ENCODE results near the gene STON2.

Gene STON2, protein sequence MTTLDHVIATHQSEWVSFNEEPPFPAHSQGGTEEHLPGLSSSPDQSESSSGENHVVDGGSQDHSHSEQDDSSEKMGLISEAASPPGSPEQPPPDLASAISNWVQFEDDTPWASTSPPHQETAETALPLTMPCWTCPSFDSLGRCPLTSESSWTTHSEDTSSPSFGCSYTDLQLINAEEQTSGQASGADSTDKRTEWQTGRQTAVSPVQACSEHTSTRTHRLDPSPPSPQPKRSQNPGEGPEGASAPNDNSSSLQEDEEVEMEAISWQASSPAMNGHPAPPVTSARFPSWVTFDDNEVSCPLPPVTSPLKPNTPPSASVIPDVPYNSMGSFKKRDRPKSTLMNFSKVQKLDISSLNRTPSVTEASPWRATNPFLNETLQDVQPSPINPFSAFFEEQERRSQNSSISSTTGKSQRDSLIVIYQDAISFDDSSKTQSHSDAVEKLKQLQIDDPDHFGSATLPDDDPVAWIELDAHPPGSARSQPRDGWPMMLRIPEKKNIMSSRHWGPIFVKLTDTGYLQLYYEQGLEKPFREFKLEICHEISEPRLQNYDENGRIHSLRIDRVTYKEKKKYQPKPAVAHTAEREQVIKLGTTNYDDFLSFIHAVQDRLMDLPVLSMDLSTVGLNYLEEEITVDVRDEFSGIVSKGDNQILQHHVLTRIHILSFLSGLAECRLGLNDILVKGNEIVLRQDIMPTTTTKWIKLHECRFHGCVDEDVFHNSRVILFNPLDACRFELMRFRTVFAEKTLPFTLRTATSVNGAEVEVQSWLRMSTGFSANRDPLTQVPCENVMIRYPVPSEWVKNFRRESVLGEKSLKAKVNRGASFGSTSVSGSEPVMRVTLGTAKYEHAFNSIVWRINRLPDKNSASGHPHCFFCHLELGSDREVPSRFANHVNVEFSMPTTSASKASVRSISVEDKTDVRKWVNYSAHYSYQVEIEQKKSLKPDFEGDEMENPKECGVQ

DNA sequence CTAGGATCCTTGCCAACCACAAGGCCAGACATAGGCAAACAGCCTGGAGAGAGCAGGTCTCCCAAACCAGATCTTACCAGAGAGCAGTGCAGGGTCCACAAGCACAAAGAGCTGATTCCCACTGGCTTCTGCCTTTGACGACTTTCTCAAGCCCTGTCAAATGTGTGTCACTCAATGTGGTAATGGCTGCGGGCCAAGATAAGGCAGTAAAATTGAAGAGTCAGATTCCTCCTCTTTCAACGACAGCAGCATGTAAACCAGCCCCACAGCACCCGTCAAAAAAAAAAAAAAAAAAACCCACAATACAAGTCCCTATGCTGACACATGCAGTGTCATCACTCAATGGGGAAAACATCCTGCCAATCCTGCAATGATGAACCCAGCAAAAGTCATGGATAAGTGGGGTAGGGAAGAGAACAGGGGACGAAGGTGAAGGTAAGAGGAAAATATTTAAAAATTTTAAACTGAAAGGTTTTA is at the start of gene STON2:
Gene STON2, minus strand, starts transcription at position 123 of the 477 bp plus-strand sequence. CDS start 1,942 bp downstream, outside the sequence.
- peaks cover 2% of the 10 kb centered on the region for H3K36me3 Mint-ChIP-seq (ENCODE audit: insufficient read depth)
- H3K4me3 Mint-ChIP-seq: no peak within 1 kb of the TSS
- H3K27me3 Mint-ChIP-seq: peaks cover 30% of the 10 kb centered on the region
- H3K27ac Mint-ChIP-seq (ENCODE audit: low read depth): no peak within 1 kb of the TSS
- no peaks in the 10 kb centered on the region for H3K4me1 Mint-ChIP-seq
- H3K9me3 Mint-ChIP-seq: no peaks in the 10 kb centered on the region
- ATAC-seq (replicated peaks; ENCODE audit: extremely low read depth, poor library complexity, severe bottlenecking): no peak
- no peak for DNase-seq (ENCODE audit: low spot score in 2 of 2)

DNA sequence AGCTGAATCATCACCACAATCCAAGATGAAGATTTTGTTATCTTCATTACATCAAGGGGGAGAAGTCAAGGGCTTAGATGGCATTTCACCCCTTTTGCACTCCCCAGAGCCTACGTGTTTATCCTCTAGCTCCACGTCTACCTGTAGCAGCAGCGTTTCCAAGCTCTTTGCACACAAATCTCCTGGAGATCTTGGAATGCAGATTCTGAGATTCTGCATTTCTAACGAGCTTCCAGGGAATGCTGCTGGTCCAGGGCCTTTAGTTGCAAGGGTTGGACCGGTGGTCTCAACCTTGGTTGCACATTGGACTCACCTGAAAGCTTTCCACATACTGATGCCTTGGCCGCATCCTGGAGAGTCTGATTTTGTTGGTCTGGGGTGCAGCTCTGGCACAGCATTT is 49.5 kb upstream of the STON2 start:
- Mint-ChIP-seq H3K27ac (ENCODE audit: low read depth) (no peak overlapping the region), H3K9me3 (no peaks in the 10 kb centered on the region), H3K4me1 (no peaks in the 10 kb centered on the region), H3K4me3 (no peak overlapping the region), H3K27me3 (peaks cover 45% of the 10 kb centered on the region), H3K36me3 (ENCODE audit: insufficient read depth) (no peaks in the 10 kb centered on the region)
- no peak for ATAC-seq (replicated peaks; ENCODE audit: extremely low read depth, poor library complexity, severe bottlenecking)
- no peak for DNase-seq (ENCODE audit: low spot score in 2 of 2)

DNA sequence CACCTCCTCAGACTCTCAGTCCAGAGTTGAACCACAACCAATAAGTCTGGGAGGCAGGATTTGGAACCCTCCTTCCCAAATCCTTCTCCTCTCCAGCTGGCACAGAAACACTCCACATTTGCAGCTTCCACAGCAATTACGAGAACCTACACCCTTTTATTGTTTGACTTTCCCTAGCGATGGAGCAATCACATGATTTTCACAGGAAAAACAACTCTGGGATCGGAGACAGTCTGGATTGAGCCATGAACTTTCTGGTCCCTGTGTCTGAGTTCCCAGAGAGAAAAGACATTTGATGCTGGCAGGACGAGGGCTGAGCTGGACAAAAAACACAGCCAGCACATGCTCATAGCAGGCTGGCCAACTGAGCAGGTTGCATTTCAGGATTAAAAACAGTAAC is 49.0 kb upstream of the STON2 start:
- Mint-ChIP-seq H3K27ac (ENCODE audit: low read depth) (no peak overlapping the region), H3K4me1 (no peaks in the 10 kb centered on the region), H3K27me3 (peaks cover 49% of the 10 kb centered on the region), H3K9me3 (no peaks in the 10 kb centered on the region), H3K36me3 (ENCODE audit: insufficient read depth) (no peaks in the 10 kb centered on the region), H3K4me3 (no peak overlapping the region)
- no peak for DNase-seq (ENCODE audit: low spot score in 2 of 2)
- no peak for ATAC-seq (replicated peaks; ENCODE audit: extremely low read depth, poor library complexity, severe bottlenecking)

DNA sequence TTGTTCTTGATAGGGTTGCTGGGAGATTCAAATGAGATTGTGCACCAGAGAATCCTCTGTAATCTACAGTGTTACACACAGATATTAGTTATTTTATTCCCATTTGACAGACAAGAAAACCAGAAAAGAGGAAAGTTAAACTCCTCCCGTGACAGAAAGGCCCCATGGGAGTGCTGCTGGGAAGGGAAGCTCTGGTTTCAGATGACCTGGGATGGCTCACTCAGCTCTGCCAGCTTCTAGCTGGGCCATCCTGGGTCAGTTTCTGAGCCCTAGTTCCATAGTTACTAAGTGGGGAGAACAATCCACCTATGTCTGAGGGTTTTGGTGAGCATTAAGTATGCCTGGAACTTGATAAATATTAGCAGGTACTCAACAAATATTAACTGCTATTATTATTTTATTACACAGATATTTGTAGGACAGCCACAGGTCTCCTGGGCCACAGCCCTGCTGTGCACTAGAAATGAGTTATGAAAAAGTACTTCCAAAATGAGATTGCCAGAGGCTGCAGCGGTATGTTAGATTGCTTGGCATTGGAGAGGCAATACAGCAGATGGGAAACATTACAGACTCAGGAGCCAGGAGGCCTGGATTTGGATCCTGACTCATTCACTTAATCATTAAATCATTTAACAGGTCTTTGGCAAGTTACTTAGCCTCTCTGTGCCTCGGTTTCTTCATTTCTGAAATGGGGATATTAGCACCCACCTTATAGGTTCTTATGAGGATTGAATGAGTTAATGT is 47.1 kb upstream of the STON2 start:
- Mint-ChIP-seq H3K4me1 (no peaks in the 10 kb centered on the region), H3K27ac (ENCODE audit: low read depth) (no peak overlapping the region), H3K9me3 (no peaks in the 10 kb centered on the region), H3K4me3 (no peak overlapping the region), H3K36me3 (ENCODE audit: insufficient read depth) (no peaks in the 10 kb centered on the region), H3K27me3 (peaks cover 68% of the 10 kb centered on the region)
- DNase-seq (ENCODE audit: low spot score in 2 of 2): no peak
- no peak for ATAC-seq (replicated peaks; ENCODE audit: extremely low read depth, poor library complexity, severe bottlenecking)

DNA sequence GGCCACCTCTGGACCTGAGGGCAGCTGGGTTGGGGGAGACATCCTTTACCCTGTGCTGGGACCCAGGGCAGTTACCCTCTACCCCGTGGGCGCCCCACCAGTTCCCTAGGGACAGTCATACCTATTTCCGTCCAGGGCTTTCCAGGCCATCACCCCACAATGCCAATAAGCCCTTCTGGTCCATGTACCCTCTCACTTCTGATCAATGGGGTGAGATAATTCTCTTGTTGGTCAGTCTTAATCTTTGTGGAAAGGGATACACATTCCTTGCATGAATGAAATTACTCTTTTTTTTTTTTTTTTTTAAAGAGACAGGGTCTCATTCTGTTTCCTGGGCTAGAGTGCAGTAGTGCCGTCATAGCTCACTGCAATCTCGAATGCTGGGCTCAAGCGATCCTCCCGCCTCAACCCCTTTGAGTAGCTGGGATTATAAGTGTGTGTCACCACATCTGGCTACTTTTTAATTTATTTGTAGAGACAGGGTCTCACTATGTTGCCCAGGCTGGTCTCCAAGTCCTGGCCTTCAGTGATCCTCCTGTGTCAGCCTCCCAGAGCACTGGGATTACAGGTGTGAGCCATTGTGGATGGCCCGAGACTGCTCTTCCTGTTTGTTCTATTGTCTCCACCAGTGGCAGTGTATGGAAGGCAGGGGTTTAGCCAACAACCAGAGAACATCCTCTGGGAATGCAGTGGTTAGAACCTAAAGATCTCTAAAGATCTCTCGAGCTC is 46.3 kb upstream of the STON2 start:
- DNase-seq (ENCODE audit: low spot score in 2 of 2): no peak
- H3K27me3 Mint-ChIP-seq: peaks cover 76% of the 10 kb centered on the region
- no peaks in the 10 kb centered on the region for H3K9me3 Mint-ChIP-seq
- H3K4me3 Mint-ChIP-seq: no peak overlapping the region
- H3K4me1 Mint-ChIP-seq: no peaks in the 10 kb centered on the region
- H3K36me3 Mint-ChIP-seq (ENCODE audit: insufficient read depth): no peaks in the 10 kb centered on the region
- H3K27ac Mint-ChIP-seq (ENCODE audit: low read depth): no peak overlapping the region
- no peak for ATAC-seq (replicated peaks; ENCODE audit: extremely low read depth, poor library complexity, severe bottlenecking)

DNA sequence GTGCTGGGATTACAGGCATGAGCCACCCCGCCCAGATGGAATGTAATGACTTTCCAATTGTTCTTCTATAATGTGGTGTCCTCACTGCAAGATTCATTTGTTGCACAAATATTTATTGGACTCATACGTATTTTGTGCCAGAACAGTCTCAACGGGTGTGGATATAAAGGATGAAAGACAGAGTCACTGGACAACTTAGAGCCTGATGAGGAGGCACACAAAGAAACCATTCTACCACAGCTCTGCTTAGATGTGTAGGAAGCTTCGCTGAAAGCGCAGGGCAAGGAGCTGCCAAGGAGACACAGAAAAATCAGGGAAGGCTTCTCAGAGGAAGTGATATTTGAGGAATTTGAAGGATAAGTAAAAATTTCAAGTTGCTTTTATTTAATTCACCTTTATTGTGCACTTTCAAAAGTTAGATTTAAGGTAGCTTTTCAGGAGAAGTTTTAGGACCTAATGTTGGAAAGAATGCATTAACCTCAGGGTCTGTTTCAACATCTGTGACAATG is 41.6 kb upstream of the STON2 start:
- Mint-ChIP-seq H3K27me3 (peaks cover 80% of the 10 kb centered on the region), H3K4me3 (no peak overlapping the region), H3K27ac (ENCODE audit: low read depth) (no peak overlapping the region), H3K4me1 (peaks cover 9% of the 10 kb centered on the region), H3K36me3 (ENCODE audit: insufficient read depth) (no peaks in the 10 kb centered on the region), H3K9me3 (no peaks in the 10 kb centered on the region)
- DNase-seq (ENCODE audit: low spot score in 2 of 2) (no peak), ATAC-seq (replicated peaks; ENCODE audit: extremely low read depth, poor library complexity, severe bottlenecking) (no peak)

DNA sequence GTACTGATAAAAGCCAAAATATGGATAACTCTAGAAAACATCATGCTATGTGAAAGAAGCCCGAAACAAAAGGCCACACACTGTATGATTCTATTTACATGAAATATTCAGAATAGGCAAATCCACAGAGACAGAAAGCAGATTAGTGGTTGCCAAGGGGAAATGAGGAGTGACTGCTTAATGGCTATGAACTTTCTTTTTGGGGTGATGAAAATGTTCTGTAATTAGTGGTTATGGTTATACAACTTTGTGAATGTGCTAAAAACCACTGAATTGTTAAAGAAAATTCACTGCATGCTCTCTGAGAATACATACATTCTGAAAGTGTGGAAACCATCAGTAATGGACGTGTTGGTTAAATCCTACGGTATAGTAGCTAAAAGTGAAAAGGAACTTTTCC is 39.9 kb upstream of the STON2 start:
- peaks cover 16% of the 10 kb centered on the region for H3K4me1 Mint-ChIP-seq
- H3K4me3 Mint-ChIP-seq: no peak overlapping the region
- DNase-seq (ENCODE audit: low spot score in 2 of 2): no peak
- no peaks in the 10 kb centered on the region for H3K9me3 Mint-ChIP-seq
- no peak overlapping the region for H3K27ac Mint-ChIP-seq (ENCODE audit: low read depth)
- H3K27me3 Mint-ChIP-seq: peaks cover 87% of the 10 kb centered on the region
- H3K36me3 Mint-ChIP-seq (ENCODE audit: insufficient read depth): no peaks in the 10 kb centered on the region
- no peak for ATAC-seq (replicated peaks; ENCODE audit: extremely low read depth, poor library complexity, severe bottlenecking)

DNA sequence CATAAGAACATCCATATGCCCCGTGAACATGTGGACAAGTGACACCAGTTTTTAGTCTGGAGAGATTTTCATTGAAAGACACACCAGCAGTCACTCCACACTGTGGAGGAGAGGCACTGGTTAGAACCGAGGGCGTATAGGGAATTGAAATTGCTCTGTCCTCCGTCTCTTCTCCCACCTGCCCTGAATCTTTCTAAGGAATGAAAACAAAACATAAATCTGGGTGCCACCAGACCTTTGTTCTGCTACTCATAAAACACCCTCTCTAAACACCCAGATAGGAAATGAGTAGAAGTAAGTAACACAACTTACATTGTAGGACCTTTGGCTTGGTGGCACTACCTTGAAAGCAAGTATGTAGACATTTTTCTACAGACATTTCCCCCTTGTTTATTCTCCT is 37.1 kb upstream of the STON2 start:
- DNase-seq (ENCODE audit: low spot score in 2 of 2) (no peak), ATAC-seq (replicated peaks; ENCODE audit: extremely low read depth, poor library complexity, severe bottlenecking) (no peak)
- H3K27me3 Mint-ChIP-seq: peaks cover 91% of the 10 kb centered on the region
- no peak overlapping the region for H3K27ac Mint-ChIP-seq (ENCODE audit: low read depth)
- H3K36me3 Mint-ChIP-seq (ENCODE audit: insufficient read depth): no peaks in the 10 kb centered on the region
- no peaks in the 10 kb centered on the region for H3K9me3 Mint-ChIP-seq
- H3K4me1 Mint-ChIP-seq: peaks cover 16% of the 10 kb centered on the region
- H3K4me3 Mint-ChIP-seq: peak overlapping the region; percentile 71

DNA sequence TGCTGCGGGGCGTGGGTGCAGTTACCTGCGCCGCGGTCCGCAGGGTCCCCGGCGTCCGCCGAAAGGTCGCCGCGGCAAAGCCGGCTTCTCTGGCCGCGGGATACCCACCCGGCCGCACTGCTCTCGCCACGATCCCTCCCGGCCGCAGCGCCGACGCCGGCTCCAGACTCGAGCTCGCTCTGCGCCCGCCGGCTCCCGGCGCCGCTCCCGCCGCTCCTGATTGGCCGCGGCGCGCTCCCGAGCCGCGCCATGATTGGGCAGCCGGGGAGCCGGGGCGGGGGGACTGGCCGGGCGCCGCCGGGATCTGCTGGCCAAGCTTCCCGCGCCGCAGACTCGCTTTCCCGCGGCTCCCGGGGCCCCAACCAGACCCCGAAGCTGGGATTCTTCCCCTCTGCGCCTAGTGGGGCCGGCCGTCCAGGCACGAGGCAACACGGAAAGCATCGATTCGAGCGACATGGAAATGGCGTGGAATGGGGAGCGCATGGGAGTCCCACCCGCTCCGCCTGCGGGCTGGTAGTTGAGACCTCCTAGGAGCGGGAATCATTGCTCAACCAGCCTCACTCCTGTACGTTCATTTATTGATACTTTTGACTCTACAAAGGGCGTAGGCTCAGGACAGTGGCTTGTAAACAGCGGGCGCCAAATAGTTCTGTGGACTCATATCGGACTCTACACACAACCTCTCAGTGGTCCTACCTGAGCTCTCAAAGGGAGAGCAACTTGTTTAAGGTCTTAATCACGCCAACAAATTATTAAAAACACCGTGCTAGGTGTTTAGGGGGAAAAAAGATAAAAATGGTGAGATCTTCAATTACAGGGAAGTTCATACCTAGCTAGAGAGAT is 36.4 kb upstream of the STON2 start:
- no peaks in the 10 kb centered on the region for H3K36me3 Mint-ChIP-seq (ENCODE audit: insufficient read depth)
- H3K27me3 Mint-ChIP-seq: peaks cover 91% of the 10 kb centered on the region
- no peaks in the 10 kb centered on the region for H3K9me3 Mint-ChIP-seq
- no peak overlapping the region for H3K27ac Mint-ChIP-seq (ENCODE audit: low read depth)
- DNase-seq (ENCODE audit: low spot score in 2 of 2): no peak
- peaks cover 16% of the 10 kb centered on the region for H3K4me1 Mint-ChIP-seq
- H3K4me3 Mint-ChIP-seq: peak overlapping the region; percentile 71
- ATAC-seq (replicated peaks; ENCODE audit: extremely low read depth, poor library complexity, severe bottlenecking): peak; percentile 18

DNA sequence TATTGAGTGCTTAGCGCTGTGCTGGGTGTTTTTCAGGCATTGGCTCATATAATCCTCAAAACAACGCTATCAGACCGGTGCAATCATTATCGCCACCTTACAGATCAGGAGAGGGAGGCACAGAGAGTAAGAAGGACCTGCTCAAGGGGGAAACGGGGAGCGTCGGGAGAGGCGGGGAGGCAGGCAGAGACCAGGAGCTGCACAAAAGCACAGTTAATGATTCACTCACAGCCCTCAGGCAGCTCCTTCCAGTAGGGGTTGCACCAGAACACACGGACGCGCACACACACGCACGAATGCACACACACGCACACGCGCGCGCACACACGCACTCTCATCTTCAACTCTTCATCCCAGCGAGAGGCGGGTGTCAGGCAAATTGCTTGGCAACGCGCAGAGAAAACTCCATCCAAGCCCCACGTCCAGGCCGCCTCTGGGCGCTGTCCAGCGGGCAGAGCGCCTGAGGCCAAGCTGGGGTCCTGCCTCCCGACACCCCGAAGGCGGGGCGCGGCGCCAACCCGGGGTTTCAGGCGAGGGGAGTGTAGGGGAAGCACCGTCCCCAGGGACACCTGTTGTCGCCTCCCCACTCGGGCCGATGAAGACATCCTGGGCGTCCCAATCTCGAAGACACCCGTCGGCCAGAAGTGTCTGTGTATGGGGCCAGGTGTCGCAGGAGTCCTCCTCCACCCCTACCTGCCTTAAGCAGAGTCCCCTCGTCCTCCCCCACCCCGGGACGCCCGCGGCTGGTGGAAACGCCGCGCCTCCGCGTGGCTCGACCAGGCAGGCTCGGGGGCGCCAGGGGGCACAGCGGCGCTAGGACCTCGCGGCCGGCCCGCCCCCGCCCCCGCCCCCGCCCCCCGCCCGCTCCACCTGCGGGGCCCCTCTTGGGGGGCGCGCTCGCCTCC is 35.5 kb upstream of the STON2 start:
- peaks cover 16% of the 10 kb centered on the region for H3K4me1 Mint-ChIP-seq
- no peak for DNase-seq (ENCODE audit: low spot score in 2 of 2)
- H3K9me3 Mint-ChIP-seq: no peaks in the 10 kb centered on the region
- ATAC-seq (replicated peaks; ENCODE audit: extremely low read depth, poor library complexity, severe bottlenecking): peak; percentile 37
- no peak overlapping the region for H3K27ac Mint-ChIP-seq (ENCODE audit: low read depth)
- peak overlapping the region; percentile 78 for H3K4me3 Mint-ChIP-seq
- H3K27me3 Mint-ChIP-seq: peaks cover 91% of the 10 kb centered on the region
- no peaks in the 10 kb centered on the region for H3K36me3 Mint-ChIP-seq (ENCODE audit: insufficient read depth)

All from central memory CD8-positive, alpha-beta T cell (primary cell).